OCI-LY3 (cell line): Measurements from ENCODE around the gene NLRP4.

ENCODE experiments used
- EZH2phosphoT487 ChIP-seq: fragments of 200-600 bp; shearing (Covaris generic); IDR thresholded peaks from 2 replicates; pipeline ENCODE4 v1.6.1; 2018; ENCODE audit warnings: antibody characterized with exemption, mixed run types, low read depth
- TF ChIP-seq, protein P1 (sequence below): fragments of 200-600, 300-600 bp; sonication (generic); IDR thresholded peaks from 2 replicates; pipeline ENCODE4 v1.5.1; 2014; ENCODE audit warnings: antibody characterized with exemption, low read length, low read depth

DNA sequence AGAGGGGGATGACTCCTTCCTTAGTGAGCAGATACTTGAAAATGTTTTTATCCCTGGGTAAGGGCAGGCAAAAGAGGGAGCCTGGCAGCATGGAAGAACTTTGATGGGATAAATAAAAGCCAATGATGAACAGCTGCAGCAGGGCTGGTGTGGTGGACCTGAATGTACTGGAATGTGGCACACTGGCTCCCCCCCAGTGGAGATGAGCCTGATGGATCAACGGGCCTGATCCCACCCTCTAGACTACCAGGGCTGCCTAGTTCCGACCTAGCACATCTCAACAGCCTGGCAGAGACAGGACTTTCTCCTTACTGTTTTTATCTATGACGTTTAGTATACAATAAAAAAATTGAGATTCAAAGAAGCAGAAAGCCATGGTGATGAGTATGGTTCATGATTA, 25.0 kb upstream of the NLRP4 start:
- TF ChIP-seq, protein P1, sequence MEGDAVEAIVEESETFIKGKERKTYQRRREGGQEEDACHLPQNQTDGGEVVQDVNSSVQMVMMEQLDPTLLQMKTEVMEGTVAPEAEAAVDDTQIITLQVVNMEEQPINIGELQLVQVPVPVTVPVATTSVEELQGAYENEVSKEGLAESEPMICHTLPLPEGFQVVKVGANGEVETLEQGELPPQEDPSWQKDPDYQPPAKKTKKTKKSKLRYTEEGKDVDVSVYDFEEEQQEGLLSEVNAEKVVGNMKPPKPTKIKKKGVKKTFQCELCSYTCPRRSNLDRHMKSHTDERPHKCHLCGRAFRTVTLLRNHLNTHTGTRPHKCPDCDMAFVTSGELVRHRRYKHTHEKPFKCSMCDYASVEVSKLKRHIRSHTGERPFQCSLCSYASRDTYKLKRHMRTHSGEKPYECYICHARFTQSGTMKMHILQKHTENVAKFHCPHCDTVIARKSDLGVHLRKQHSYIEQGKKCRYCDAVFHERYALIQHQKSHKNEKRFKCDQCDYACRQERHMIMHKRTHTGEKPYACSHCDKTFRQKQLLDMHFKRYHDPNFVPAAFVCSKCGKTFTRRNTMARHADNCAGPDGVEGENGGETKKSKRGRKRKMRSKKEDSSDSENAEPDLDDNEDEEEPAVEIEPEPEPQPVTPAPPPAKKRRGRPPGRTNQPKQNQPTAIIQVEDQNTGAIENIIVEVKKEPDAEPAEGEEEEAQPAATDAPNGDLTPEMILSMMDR, result no peak
- TF ChIP-seq EZH2phosphoT487, result no peak
